Vagina (tissue), 2 donors: Measurements from ENCODE around the gene CCSER1. TPM values are rescaled to one million over a fixed set of nuclear protein-coding genes. Genes with fewer than 3 reads are reported as not detected.
"Not testable (repeated sequence)": the region's sequence is repeated elsewhere in the genome, so short reads cannot be mapped to it uniquely, and the experiment has no call there.

Experiments
- DNase-seq, 2 donors: peaks; one replicate each; pipeline ENCODE4 v3.0.0-alpha.2; 2017; ENCODE audit errors: extremely low spot score in 2 of 2
- H3K27ac ChIP-seq: fragments of 200-600 bp; sonication (generic); one replicate; pipeline ENCODE4 v1.5.1; 2019
- H3K27me3 ChIP-seq: fragments of 200-600 bp; sonication (generic); one replicate; pipeline ENCODE4 v1.5.1; 2019
- H3K36me3 ChIP-seq, 2 donors: fragments of 200-600 bp; sonication (generic); one replicate each; pipeline ENCODE4 v1.5.1; 2017 to 2019
- H3K4me1 ChIP-seq: fragments of 200-600 bp; sonication (generic); one replicate; pipeline ENCODE4 v1.5.1; 2019
- H3K4me3 ChIP-seq, 2 donors: fragments of 200-600 bp; sonication (generic); 1 replicate in 1 of 2; 2 replicates in 1 of 2; pipeline ENCODE4 v1.5.1; 2016 to 2019
- H3K9me3 ChIP-seq: fragments of 200-600 bp; sonication (generic); one replicate; pipeline ENCODE4 v1.5.1; 2019
- POLR2A ChIP-seq, 2 donors: fragments of 450-650 bp; IDR thresholded peaks; one replicate each; pipeline ENCODE4 v1.6.1; 2017; ENCODE audit warnings: antibody characterized with exemption in 2 of 2, mild to moderate bottlenecking in 2 of 2, moderate library complexity in 2 of 2
- POLR2AphosphoS5 ChIP-seq, 2 donors: sonication (generic); formaldehyde crosslinking; IDR thresholded peaks; one replicate each; pipeline ENCODE4 v1.9.0; 2017; ENCODE audit warnings: antibody characterized with exemption in 2 of 2, mild to moderate bottlenecking in 2 of 2, low read depth in 1 of 2; ENCODE audit not compliant: insufficient read depth in 1 of 2
- intact Hi-C: fragments of 100-400 bp; cut with DNase I; formaldehyde crosslinking; loops from one replicate; pipeline ENCODE4 v1.15.1; 2023
- total RNA-seq: library from RNA; depleted of rRNA; stranded (reverse); fragments of >200 nt; gene quantifications from one replicate; pipeline ENCODE4 v1.2.3, GENCODE V29; 2016
- TF ChIP-seq, protein P1 (sequence below), 3 experiments: fragments of 450-650 bp in 2 of 3; fragments of 200-600 bp in 1 of 3; sonication (generic) in 1 of 3; IDR thresholded peaks; one replicate each; pipeline ENCODE4 v1.5.1; 2017 to 2019; ENCODE audit warnings: antibody characterized with exemption in 3 of 3, mild to moderate bottlenecking in 2 of 3, moderate library complexity in 2 of 3

Gene CCSER1
- total RNA-seq, 1 donor from 2014 or later, result 8.1 TPM

DNA sequence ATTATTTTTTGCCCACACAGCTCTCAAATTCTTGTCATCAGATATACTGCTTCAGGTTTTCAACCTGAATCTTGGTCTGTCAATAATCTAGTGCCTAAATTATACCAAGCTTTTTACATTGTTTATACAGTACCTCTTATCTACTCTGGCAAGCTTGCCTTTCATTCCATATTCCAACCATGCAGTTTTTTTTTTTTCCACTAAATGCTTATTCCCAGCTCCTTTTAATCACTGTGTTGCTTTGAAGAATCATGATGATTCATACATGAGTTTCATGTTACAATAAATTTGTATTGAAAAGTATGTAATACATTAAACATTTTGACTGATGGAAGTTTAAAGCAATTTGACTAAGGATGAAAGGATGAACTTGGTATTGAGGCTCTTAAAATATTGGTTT lies 949.0 kb downstream of the CCSER1 start:
- H3K9me3 ChIP-seq, result no peaks in the 10 kb centered on the region
- intact Hi-C loops, result no loop called here
- no peak overlapping the region for H3K27ac ChIP-seq
- TF ChIP-seq POLR2A (IDR thresholded peaks at IDR 0.05), result no peak
- no peak for TF ChIP-seq POLR2AphosphoS5 (IDR thresholded peaks at IDR 0.05; ENCODE audit: insufficient read depth in 1 of 2, low read depth in 1 of 2)
- TF ChIP-seq, protein P1, sequence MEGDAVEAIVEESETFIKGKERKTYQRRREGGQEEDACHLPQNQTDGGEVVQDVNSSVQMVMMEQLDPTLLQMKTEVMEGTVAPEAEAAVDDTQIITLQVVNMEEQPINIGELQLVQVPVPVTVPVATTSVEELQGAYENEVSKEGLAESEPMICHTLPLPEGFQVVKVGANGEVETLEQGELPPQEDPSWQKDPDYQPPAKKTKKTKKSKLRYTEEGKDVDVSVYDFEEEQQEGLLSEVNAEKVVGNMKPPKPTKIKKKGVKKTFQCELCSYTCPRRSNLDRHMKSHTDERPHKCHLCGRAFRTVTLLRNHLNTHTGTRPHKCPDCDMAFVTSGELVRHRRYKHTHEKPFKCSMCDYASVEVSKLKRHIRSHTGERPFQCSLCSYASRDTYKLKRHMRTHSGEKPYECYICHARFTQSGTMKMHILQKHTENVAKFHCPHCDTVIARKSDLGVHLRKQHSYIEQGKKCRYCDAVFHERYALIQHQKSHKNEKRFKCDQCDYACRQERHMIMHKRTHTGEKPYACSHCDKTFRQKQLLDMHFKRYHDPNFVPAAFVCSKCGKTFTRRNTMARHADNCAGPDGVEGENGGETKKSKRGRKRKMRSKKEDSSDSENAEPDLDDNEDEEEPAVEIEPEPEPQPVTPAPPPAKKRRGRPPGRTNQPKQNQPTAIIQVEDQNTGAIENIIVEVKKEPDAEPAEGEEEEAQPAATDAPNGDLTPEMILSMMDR (IDR thresholded peaks at IDR 0.05), result no peak
- no peaks in the 10 kb centered on the region for H3K4me1 ChIP-seq
- no peaks in the 10 kb centered on the region for H3K36me3 ChIP-seq
- H3K4me3 ChIP-seq, result no peak overlapping the region
- DNase-seq, result no peak
- H3K27me3 ChIP-seq, result no peaks in the 10 kb centered on the region

DNA sequence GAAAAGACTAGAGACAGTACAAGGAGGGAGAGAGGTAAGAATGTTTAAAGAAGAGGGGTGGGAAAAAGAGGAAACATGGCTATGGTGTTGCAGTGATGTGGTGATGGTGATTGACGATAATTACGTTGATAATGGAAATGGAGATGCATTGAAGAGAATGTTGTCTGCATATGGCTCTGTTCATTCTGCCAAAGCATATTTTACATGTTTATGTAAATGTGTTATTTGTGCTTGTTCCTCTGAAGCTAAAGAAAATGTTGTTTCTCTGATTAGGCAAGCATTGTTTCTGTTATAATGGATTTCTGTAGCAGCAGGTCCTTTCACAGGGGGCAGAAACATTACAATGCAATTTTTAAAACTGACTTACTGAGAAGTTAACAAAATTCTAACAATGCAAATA lies 958.8 kb downstream of the CCSER1 start:
- DNase-seq, result no peak
- no peak overlapping the region for H3K4me3 ChIP-seq
- TF ChIP-seq, protein P1 (IDR thresholded peaks at IDR 0.05), result no peak
- no peak for TF ChIP-seq POLR2A (IDR thresholded peaks at IDR 0.05)
- TF ChIP-seq POLR2AphosphoS5 (IDR thresholded peaks at IDR 0.05; ENCODE audit: insufficient read depth in 1 of 2, low read depth in 1 of 2), result no peak
- no peaks in the 10 kb centered on the region for H3K4me1 ChIP-seq
- no peaks in the 10 kb centered on the region for H3K36me3 ChIP-seq
- no peaks in the 10 kb centered on the region for H3K27me3 ChIP-seq
- H3K27ac ChIP-seq, result no peak overlapping the region
- intact Hi-C loops, result no loop called here
- no peaks in the 10 kb centered on the region for H3K9me3 ChIP-seq

DNA sequence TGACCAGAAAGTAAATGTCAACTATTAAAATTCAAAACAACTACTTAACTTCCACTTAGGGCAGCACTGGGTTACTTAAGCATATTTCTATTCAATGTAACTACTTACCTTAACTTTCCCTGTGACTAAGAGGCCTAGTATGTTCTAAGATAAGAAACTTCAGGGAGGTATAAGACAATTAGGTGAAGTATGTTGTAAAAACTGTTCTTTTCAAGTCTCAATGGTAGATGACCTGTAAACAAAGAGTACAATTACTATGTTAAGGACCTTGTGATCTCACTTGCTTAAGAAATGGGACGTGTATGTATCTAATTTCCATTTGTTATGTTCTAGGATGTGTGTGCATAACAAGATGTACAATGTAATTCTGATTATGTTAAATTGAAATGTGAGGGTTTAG lies 960.5 kb downstream of the CCSER1 start:
- DNase-seq, result no peak
- Histone ChIP-seq H3K4me1 (no peaks in the 10 kb centered on the region), H3K27ac (no peak overlapping the region), H3K9me3 (no peaks in the 10 kb centered on the region), H3K36me3 (no peaks in the 10 kb centered on the region), H3K4me3 (no peak overlapping the region), H3K27me3 (no peaks in the 10 kb centered on the region)
- intact Hi-C loops, result no loop called here
- TF ChIP-seq, protein P1 (IDR thresholded peaks at IDR 0.05), result no peak
- no peak for TF ChIP-seq POLR2AphosphoS5 (IDR thresholded peaks at IDR 0.05; ENCODE audit: insufficient read depth in 1 of 2, low read depth in 1 of 2)
- TF ChIP-seq POLR2A (IDR thresholded peaks at IDR 0.05), result no peak

DNA sequence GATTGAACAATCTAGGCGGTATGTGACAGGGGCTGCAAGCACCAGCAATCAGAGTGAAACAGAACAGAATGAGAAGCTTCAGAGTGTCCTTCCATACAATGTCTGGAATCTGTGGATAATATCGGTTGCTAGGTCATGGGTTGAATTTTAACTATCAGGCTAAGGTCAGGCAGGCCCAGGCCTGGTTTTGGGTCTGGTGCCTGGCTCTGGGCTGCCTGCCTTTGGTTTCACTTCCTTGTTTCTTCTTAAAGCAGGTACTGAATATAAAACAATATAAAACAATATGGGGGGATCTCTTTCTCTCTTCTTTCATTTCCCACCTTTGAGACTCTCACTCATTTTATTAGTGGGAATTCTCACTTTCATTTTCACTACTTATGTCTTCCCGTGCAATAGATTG lies 962.0 kb downstream of the CCSER1 start:
- TF ChIP-seq POLR2AphosphoS5 (IDR thresholded peaks at IDR 0.05; ENCODE audit: insufficient read depth in 1 of 2, low read depth in 1 of 2) (no peak), POLR2A (IDR thresholded peaks at IDR 0.05) (no peak)
- TF ChIP-seq, protein P1 (IDR thresholded peaks at IDR 0.05), result no peak
- intact Hi-C loops, result no loop called here
- DNase-seq, result no peak
- Histone ChIP-seq H3K4me3 (no peak overlapping the region), H3K9me3 (no peaks in the 10 kb centered on the region), H3K27me3 (no peaks in the 10 kb centered on the region), H3K4me1 (no peaks in the 10 kb centered on the region), H3K36me3 (no peaks in the 10 kb centered on the region), H3K27ac (no peak overlapping the region)

GRCh38 chr4:91092398-91092980 lies 965.3 kb downstream of the CCSER1 start:
- H3K36me3 ChIP-seq, result no peaks in the 10 kb centered on the region
- no peak overlapping the region for H3K27ac ChIP-seq
- TF ChIP-seq POLR2AphosphoS5 (IDR thresholded peaks at IDR 0.05; ENCODE audit: insufficient read depth in 1 of 2, low read depth in 1 of 2) (no peak), POLR2A (IDR thresholded peaks at IDR 0.05) (no peak)
- TF ChIP-seq, protein P1 (IDR thresholded peaks at IDR 0.05), result no peak
- no peak overlapping the region for H3K4me3 ChIP-seq
- no peaks in the 10 kb centered on the region for H3K27me3 ChIP-seq
- intact Hi-C loops, result no loop called here
- no peaks in the 10 kb centered on the region for H3K9me3 ChIP-seq
- H3K4me1 ChIP-seq, result no peaks in the 10 kb centered on the region
- no peak for DNase-seq

DNA sequence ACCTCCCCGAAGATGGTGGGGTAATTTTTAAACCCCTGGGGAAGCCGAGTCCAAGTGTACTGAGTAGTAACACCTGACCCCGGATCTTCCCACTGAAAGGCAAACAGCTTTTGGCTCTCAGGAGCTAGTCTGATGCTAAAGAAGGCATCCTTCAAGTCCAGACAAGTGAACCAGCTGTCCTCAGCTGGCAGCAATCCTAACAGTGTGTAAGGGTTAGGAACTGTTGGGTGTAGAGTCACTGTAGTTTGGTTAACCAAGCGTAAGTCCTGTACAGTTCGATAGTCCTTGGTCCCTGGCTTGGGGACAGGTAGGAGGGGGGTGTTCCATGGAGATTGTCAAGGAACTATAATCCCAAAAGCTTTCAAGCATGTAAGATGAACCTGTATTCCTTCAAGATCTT lies 967.0 kb downstream of the CCSER1 start:
- intact Hi-C loops, H3K9me3 ChIP-seq, DNase-seq, H3K4me1 ChIP-seq, H3K27me3 ChIP-seq, H3K4me3 ChIP-seq, H3K36me3 ChIP-seq, H3K27ac ChIP-seq: not testable (repeated sequence)
